Sigmoid colon (tissue), 7 donors: Measurements from ENCODE around the gene EDRF1. TPM values are rescaled to one million over a fixed set of nuclear protein-coding genes. Genes with fewer than 3 reads are reported as not detected.
A peak's percentile ranks its signal among the peaks of the same experiment; 100 is the strongest.

Source experiments
- DNase-seq: peaks from one replicate; pipeline ENCODE4 v3.0.0-alpha.2; 2019
- H3K27ac ChIP-seq, 4 donors: fragments of 200-600 bp; sonication (generic); one replicate each; pipeline ENCODE4 v1.5.1; 2016 to 2019; ENCODE audit warnings: mild to moderate bottlenecking in 1 of 4
- H3K27me3 ChIP-seq, 3 donors: fragments of 200-600 bp; sonication (generic); one replicate each; pipeline ENCODE4 v1.5.1; 2019; ENCODE audit warnings: mild to moderate bottlenecking in 1 of 3
- H3K36me3 ChIP-seq, 4 donors: fragments of 200-600 bp; sonication (generic); one replicate each; pipeline ENCODE4 v1.5.1; 2016 to 2019
- H3K4me1 ChIP-seq, 4 donors: fragments of 200-600 bp; sonication (generic); one replicate each; pipeline ENCODE4 v1.5.1; 2017 to 2019
- H3K4me3 ChIP-seq, 4 donors: fragments of 200-600 bp; sonication (generic); one replicate each; pipeline ENCODE4 v1.5.1; 2017 to 2019; ENCODE audit warnings: mild to moderate bottlenecking in 2 of 4, moderate library complexity in 1 of 4
- H3K9me3 ChIP-seq, 4 donors: fragments of 200-600 bp in 3 of 4; sonication (generic) in 3 of 4; one replicate each; pipeline versions ENCODE4 v1.5.1 to v1.6.1; 2013 to 2019
- CTCF ChIP-seq, 4 experiments: fragments of 450-650 bp in 3 of 4; fragments of 200-600 bp in 1 of 4; IDR thresholded peaks; one replicate each; pipeline ENCODE4 v1.5.1; 2016 to 2019; ENCODE audit warnings: antibody characterized with exemption in 4 of 4, mild to moderate bottlenecking in 3 of 4, moderate library complexity in 2 of 4
- EP300 ChIP-seq, 4 donors: sonication (generic); formaldehyde crosslinking; IDR thresholded peaks; one replicate each; pipeline ENCODE4 v1.6.1; 2017; ENCODE audit warnings: antibody characterized with exemption in 4 of 4
- POLR2A ChIP-seq, 2 donors: fragments of 450-650 bp; IDR thresholded peaks; one replicate each; pipeline ENCODE4 v1.6.1; 2016; ENCODE audit warnings: antibody characterized with exemption in 2 of 2, mild to moderate bottlenecking in 2 of 2, moderate library complexity in 2 of 2
- POLR2AphosphoS5 ChIP-seq, 4 donors: sonication (generic); formaldehyde crosslinking; IDR thresholded peaks; one replicate each; pipeline ENCODE4 v1.6.1; 2017; ENCODE audit warnings: antibody characterized with exemption in 4 of 4
- WGBS, 2 donors: extraction: QIAGEN DNeasy Blood & Tissue Kit; methylation state at CpG; one replicate each; pipeline ENCODE4 v1.1.7; 2013; 5-methylcytosine and 5-hydroxymethylcytosine counted together
- intact Hi-C: fragments of 100-400 bp; cut with DNase I; formaldehyde crosslinking; loops from one replicate; pipeline ENCODE4 v1.15.1; 2023
- polyA plus RNA-seq, 3 donors: library from polyadenylated mRNA; stranded (reverse); fragments of 200-250 nt; gene quantifications; one replicate each; pipeline ENCODE4 v1.2.3, GENCODE V29; 2013
- total RNA-seq, 4 donors: library from RNA; depleted of rRNA; stranded (reverse); fragments of >200 nt; gene quantifications; one replicate each; pipeline ENCODE4 v1.1.0, GENCODE V29; 2016
- donor health status: healthy with polysubstance abuse.
- donor health status: Bipolar disorder and iron deficiency.
- donor health status: healthy.

EDRF1 gene
- total and polyA plus RNA-seq, 7 donors, result 3.7 to 20.8 (median 16.1) TPM

- Histone ChIP-seq H3K36me3 (peaks cover 0 to 12% (median 7%) of the 10 kb centered on the region in 4 donors), H3K9me3 (no peaks in the 10 kb centered on the region), H3K4me1 (peaks cover 0 to 25% (median 18%) of the 10 kb centered on the region in 4 donors), H3K27me3 (no peaks in the 10 kb centered on the region), H3K27ac (peak overlapping the region; percentile 34 to 74 (median 68)), H3K4me3 (no peak overlapping the region)
- no peak for DNase-seq
- no peak for TF ChIP-seq CTCF (IDR thresholded peaks at IDR 0.05)
- no peak for TF ChIP-seq POLR2A (IDR thresholded peaks at IDR 0.05)
- no peak for TF ChIP-seq POLR2AphosphoS5 (IDR thresholded peaks at IDR 0.05)
- TF ChIP-seq EP300 (IDR thresholded peaks at IDR 0.05), result no peak
- intact Hi-C loops, result no loop called here
- WGBS, 2 donors, result 94 to 97% methylated on average over 12 of the region's 12 CpGs
These were observed 49.7 kb downstream of the EDRF1 start for GRCh38 chr10:125769175-125769574.

- TF ChIP-seq CTCF (IDR thresholded peaks at IDR 0.05) (no peak), POLR2AphosphoS5 (IDR thresholded peaks at IDR 0.05) (no peak), EP300 (IDR thresholded peaks at IDR 0.05) (no peak), POLR2A (IDR thresholded peaks at IDR 0.05) (no peak)
- no peak overlapping the region for H3K4me3 ChIP-seq
- H3K9me3 ChIP-seq, result no peaks in the 10 kb centered on the region
- WGBS, 2 donors, result 86 to 93% methylated on average over 5 of the region's 5 CpGs
- intact Hi-C loops, result no loop called here
- no peaks in the 10 kb centered on the region for H3K36me3 ChIP-seq
- no peak for DNase-seq
- H3K27ac ChIP-seq, result no peak overlapping the region
- H3K4me1 ChIP-seq, result peaks cover 0 to 19% (median 16%) of the 10 kb centered on the region in 4 donors
- H3K27me3 ChIP-seq, result no peaks in the 10 kb centered on the region
These were observed 51.3 kb downstream of the EDRF1 start for GRCh38 chr10:125770844-125771243.

- WGBS, 2 donors, result 92 to 93% methylated on average over 28 of the region's 28 CpGs
- peaks cover 0 to 19% (median 16%) of the 10 kb centered on the region in 4 donors for H3K4me1 ChIP-seq
- no peaks in the 10 kb centered on the region for H3K36me3 ChIP-seq
- H3K9me3 ChIP-seq, result no peaks in the 10 kb centered on the region
- no peak for DNase-seq
- no peak overlapping the region for H3K4me3 ChIP-seq
- intact Hi-C loops, result no loop called here
- H3K27me3 ChIP-seq, result no peaks in the 10 kb centered on the region
- TF ChIP-seq POLR2A (IDR thresholded peaks at IDR 0.05) (no peak), EP300 (IDR thresholded peaks at IDR 0.05) (no peak), CTCF (IDR thresholded peaks at IDR 0.05) (no peak), POLR2AphosphoS5 (IDR thresholded peaks at IDR 0.05) (no peak)
- H3K27ac ChIP-seq, result no peak overlapping the region
These were observed 52.8 kb downstream of the EDRF1 start for GRCh38 chr10:125772112-125772863.

- intact Hi-C loops, result no loop called here
- H3K9me3 ChIP-seq, result no peaks in the 10 kb centered on the region
- H3K27ac ChIP-seq, result no peak overlapping the region
- no peak overlapping the region for H3K4me3 ChIP-seq
- WGBS, 2 donors, result 89 to 90% methylated on average over 11 of the region's 11 CpGs
- no peak for TF ChIP-seq POLR2A (IDR thresholded peaks at IDR 0.05)
- TF ChIP-seq EP300 (IDR thresholded peaks at IDR 0.05), result no peak
- TF ChIP-seq CTCF (IDR thresholded peaks at IDR 0.05), result no peak
- no peak for TF ChIP-seq POLR2AphosphoS5 (IDR thresholded peaks at IDR 0.05)
- H3K36me3 ChIP-seq, result no peaks in the 10 kb centered on the region
- peaks cover 0 to 16% (median 15%) of the 10 kb centered on the region in 4 donors for H3K4me1 ChIP-seq
- no peaks in the 10 kb centered on the region for H3K27me3 ChIP-seq
- DNase-seq, result no peak
These were observed 53.3 kb downstream of the EDRF1 start for GRCh38 chr10:125772864-125773180.
